ENCODE measurements around the gene C1orf159.

C1orf159 gene

DNA sequence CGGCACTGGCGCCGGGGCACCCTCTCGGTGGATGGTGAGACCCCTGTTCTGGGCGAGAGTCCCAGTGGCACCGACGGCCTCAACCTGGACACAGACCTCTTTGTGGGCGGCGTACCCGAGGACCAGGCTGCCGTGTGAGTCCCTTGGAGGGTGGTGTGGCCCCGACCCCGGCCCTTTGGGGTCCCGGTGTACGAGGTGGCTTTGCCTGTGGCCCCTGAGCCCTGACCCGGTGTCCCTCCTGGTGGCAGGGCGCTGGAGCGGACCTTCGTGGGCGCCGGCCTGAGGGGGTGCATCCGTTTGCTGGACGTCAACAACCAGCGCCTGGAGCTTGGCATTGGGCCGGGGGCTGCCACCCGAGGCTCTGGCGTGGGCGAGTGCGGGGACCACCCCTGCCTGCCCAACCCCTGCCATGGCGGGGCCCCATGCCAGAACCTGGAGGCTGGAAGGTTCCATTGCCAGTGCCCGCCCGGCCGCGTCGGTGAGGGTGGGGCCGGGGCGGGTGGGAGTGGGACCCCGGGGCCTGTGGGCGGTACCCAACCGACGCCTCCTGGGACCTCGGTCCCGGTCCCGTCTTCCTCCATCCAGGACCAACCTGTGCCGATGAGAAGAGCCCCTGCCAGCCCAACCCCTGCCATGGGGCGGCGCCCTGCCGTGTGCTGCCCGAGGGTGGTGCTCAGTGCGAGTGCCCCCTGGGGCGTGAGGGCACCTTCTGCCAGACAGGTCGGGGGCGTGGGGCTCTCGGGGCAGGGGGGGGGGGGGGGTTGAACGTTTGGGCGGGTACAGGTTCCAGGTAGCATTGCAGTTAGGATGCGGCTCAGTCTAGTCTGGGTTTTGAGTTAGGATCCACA, 66.3 kb downstream of the C1orf159 start:
- DNase-seq: no peak

DNA sequence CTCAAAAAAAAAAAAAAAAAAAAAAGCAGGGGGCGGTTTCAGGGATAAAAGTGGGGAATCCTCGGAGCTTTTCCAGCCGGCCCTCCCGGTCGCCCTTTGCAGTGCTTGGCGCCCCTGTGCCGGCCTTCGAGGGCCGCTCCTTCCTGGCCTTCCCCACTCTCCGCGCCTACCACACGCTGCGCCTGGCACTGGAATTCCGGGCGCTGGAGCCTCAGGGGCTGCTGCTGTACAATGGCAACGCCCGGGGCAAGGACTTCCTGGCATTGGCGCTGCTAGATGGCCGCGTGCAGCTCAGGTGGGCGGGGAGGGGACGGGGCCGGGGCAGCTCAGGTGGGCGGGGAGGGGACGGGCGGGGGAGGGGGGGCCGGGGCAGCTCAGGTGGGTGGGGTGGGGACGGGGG, 67.1 kb downstream of the C1orf159 start:
- DNase-seq: no peak

DNA sequence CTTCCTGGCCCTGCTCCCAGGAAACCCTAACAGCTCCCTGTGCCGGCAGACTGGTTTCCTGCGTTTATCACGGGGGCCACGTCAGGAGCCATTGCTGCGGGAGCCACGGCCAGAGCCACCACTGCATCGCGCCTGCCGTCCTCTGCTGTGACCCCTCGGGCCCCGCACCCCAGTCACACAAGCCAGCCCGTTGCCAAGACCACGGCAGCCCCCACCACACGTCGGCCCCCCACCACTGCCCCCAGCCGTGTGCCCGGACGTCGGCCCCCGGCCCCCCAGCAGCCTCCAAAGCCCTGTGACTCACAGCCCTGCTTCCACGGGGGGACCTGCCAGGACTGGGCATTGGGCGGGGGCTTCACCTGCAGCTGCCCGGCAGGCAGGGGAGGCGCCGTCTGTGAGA, 67.9 kb downstream of the C1orf159 start:
- no peak for DNase-seq

DNA sequence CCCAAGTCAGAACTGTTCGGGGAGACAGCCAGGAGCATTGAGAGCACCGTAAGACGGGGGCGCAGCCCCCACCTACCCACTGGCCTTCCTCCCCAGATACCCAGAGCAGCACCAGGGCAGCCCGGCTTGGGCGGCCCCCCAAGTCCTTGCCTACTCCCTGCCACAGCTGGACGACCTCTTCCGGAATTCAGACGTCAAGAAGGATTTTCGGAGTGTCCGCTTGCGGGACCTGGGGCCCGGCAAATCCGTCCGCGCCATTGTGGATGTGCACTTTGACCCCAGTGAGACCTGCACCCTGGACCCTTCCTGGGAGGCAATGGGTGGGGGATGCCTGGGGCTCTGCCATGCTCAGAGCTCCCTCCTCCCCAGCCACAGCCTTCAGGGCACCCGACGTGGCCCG, 68.5 kb downstream of the C1orf159 start:
- no peak for DNase-seq

DNA sequence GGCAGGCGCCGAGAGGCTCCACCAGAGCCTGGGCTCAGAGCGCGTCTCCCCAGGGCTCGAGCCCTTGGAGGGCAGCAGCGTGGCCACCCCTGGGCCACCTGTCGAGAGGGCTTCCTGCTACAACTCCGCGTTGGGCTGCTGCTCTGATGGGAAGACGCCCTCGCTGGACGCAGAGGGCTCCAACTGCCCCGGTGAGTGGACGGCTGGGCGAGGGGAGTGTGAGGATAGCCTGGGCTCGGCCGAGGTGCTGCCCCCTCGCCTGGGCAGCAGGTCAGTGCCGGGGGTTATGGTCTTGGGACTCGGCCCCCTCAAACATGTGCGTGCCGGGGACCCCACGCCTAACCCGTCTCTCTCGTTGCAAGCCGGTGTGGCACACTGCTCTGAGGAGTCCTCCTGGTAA, 69.1 kb downstream of the C1orf159 start:
- no peak for DNase-seq

DNA sequence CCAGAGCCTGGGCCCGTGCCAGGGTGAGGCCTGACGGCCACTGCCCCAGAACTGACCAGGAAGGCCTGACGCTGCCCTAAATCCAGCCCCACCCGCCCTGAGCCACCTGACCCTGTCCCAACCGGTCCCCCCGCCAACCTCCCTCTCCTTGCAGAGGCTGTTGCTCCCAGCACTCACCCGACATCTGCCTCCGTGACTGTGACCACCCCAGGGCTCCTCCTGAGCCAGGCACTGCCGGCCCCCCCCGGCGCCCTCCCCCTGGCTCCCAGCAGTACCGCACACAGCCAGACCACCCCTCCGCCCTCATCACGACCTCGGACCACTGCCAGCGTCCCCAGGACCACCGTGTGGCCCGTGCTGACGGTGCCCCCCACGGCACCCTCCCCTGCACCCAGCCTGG, 69.6 kb downstream of the C1orf159 start:
- DNase-seq: no peak

DNA sequence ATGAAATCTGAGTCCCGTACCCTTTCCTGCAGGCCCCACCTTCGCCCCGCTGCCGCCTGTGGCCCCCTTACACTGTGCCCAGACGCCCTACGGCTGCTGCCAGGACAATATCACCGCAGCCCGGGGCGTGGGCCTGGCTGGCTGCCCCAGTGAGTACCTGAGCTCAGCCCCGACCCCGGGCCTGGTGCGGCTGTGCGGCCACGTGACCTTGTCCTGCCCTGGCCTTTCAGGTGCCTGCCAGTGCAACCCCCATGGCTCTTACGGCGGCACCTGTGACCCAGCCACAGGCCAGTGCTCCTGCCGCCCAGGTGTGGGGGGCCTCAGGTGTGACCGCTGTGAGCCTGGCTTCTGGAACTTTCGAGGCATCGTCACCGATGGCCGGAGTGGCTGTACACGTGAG, 70.8 kb downstream of the C1orf159 start:
- DNase-seq: no peak

DNA sequence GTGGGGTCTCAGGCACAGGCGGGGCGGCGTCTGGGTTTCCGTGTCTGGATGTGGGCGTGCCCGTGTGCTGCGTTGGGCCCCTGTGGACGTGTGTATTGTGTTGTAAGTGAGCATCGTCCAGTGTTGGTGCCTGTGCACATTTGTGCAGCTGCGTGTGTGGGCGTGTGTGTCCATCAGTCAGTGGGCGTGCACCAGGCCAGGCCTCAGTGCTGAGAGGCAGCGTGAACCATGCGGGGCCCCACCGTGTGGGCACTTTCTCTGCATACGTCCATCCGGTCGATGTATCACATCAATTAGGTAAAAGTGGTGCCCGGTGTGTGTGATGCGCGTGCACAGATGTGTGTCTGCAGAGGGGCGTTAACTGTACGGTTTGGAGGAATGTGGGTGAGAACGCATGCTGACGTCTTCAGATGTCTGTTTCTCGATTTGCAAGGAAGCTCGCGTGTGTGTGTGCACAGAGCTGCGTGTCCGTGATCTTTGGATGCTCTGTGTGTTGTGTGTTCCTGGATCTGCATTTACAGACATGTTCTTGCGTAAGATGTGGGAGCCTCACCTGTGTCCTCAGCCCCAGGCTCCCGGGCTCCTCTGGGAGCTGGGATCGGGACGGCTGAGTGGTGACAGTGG, 71.3 kb downstream of the C1orf159 start:
- no peak for DNase-seq

DNA sequence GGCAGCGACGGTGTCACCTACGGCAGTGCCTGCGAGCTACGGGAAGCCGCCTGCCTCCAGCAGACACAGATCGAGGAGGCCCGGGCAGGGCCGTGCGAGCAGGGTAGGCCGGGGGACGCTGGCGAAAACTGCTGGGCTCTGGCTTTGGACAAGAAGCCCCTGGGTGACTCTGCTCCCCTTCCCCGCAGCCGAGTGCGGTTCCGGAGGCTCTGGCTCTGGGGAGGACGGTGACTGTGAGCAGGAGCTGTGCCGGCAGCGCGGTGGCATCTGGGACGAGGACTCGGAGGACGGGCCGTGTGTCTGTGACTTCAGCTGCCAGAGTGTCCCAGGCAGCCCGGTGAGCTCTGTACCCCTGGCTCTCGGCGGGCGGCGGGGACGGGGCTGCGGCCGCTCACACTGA, 72.0 kb downstream of the C1orf159 start:
- no peak for DNase-seq

DNA sequence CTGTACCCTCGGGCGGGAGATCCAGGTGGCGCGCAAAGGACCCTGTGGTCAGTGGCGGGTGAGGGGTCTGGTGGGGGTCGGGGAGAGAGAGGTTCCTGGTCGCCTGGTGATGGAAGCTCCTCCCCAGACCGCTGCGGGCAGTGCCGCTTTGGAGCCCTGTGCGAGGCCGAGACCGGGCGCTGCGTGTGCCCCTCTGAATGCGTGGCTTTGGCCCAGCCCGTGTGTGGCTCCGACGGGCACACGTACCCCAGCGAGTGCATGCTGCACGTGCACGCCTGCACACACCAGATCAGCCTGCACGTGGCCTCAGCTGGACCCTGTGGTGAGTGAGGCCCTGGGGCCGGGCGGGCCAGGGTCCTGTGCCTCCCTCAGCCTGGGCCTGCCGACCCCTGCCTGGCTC, 72.5 kb downstream of the C1orf159 start:
- no peak for DNase-seq

DNA sequence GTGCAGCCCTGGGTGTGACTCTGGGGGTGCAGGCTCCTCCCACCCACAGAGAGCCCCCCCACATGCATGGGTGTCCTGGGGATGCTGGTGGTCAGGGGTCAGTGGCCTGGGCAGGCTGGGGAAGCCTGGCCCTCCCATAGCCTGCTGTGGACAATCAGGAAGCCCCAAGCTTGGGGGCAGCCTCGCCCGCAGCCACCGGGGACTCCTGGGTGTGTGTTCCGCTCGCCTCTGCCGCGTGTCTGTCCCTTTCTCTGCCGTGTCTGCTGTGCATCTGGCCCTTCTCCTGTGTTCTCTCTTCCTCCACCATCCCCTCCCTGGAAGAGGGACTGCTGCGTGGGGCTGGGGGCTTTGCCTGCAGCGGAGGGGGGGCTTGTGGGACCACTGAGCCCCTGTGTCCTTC, 73.1 kb downstream of the C1orf159 start:
- no peak for DNase-seq

DNA sequence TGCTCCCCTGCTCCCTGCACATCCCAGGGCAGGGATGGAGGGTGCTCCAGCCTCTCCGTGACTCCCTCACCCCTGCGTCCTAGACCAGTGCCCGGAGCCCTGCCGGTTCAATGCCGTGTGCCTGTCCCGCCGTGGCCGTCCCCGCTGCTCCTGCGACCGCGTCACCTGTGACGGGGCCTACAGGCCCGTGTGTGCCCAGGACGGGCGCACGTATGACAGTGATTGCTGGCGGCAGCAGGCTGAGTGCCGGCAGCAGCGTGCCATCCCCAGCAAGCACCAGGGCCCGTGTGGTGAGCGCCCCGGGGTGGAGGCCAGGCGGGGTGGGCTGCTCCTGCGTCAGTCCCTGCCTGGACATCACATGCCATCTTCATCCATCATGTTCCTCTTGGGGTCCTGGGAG, 74.0 kb downstream of the C1orf159 start:
- no peak for DNase-seq

DNA sequence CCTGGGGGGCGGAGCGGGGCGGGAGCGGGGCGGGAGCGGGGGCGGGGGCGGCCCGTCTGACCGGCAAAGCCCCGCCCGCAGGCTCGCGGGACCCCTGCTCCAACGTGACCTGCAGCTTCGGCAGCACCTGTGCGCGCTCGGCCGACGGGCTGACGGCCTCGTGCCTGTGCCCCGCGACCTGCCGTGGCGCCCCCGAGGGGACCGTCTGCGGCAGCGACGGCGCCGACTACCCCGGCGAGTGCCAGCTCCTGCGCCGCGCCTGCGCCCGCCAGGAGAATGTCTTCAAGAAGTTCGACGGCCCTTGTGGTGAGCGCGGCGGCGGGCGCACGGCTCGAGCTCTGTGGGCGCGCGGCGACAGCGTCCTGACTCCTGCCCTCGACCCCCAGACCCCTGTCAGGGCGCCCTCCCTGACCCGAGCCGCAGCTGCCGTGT, 74.8 kb downstream of the C1orf159 start:
- DNase-seq: no peak

DNA sequence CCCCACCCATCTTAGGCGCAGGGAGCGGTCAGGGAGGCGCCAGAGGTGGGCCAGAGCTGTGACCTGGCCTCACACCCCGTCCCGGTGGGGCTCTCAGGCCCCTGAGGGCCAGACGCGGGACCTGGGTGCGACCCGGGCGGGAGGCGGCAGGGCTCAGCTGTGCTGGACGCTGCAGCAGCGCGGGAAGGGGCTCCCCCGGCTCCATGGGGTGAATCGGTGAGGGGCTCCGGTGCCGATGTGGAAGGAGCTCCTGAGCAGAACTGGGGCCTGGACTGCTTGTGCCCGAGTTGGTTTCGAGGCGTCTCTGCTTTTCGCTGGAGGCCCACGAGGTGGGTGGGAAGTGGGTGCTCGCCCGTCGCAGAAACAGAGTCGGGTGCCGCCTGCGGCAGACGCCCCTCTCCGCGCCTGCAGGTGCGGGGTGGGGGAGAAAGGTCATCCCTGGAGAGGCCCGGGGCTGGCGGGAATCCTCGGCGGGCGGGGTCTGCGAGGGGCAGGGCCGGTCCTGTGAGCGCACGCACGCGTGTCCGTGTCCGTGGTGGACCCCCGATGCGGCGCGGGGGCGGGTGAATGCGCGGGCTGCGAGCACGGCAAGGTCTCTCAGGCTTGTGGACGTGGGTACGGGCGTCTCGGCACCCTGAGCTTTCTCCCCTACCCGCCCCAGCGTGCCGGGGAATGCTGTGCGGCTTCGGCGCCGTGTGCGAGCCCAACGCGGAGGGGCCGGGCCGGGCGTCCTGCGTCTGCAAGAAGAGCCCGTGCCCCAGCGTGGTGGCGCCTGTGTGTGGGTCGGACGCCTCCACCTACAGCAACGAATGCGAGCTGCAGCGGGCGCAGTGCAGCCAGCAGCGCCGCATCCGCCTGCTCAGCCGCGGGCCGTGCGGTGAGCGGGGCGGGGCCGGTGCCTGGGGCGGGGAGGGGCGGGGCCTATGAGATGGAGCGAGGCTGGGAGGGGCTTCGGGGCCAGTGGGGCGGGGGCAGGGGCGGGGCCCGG, 75.6 kb downstream of the C1orf159 start:
- DNase-seq: peak; percentile 90

DNA sequence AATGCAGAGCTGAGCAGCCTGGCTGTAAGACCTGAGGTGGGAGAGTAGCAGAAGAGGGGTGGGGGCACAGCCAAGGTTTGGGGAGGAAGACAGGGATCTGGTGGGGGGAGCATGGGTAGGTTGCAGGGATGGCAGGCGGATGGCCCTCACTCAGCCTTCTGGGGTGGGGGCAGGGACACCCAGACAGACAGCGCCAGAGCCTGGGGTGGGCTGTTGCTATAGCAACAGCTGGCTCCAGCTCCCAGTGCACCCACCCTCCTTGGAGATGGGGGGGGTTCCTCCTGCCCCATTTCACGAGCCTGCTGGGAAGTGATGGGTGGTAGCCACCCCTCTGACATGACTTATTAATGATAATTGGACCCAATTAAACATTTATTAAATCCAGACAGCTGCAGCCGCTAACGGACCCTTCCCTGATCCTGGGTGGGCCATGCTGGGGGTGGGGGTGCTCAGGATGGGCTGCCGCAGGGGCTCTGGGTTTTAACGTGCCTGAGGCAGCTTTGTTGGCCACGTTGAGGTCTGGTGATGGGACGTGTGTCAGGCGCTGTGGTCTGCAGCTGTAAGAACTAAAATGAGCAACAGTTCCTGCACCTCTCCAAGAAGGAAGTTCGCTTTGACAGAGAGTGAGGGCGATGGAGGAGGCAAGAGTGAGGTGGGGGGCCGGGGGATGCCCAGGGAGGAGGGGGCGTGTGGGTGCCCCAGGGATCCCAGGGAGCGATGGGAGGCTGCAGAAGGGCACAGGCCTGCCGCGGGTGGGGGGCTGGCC, 76.6 kb downstream of the C1orf159 start:
- no peak for DNase-seq

DNA sequence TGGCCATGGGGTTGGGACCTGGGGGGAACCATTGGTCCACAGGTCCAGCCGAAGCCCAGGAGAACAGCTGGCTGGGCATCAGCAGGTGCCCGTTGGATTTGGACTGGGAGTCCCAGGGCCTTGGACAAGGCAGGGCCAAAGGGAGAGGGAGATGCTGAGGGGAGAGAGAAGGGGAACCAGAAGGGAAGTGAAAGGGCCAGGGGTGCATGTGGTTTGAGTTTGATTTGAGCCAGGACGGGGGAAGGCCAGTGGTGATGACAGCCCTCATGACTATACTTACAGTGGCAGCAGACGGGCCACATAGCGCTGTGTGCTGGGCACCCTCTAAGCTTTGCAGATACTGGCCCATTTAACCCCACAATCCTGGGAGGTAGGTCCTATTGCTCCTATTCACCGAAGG, 77.2 kb downstream of the C1orf159 start:
- DNase-seq: no peak

DNA sequence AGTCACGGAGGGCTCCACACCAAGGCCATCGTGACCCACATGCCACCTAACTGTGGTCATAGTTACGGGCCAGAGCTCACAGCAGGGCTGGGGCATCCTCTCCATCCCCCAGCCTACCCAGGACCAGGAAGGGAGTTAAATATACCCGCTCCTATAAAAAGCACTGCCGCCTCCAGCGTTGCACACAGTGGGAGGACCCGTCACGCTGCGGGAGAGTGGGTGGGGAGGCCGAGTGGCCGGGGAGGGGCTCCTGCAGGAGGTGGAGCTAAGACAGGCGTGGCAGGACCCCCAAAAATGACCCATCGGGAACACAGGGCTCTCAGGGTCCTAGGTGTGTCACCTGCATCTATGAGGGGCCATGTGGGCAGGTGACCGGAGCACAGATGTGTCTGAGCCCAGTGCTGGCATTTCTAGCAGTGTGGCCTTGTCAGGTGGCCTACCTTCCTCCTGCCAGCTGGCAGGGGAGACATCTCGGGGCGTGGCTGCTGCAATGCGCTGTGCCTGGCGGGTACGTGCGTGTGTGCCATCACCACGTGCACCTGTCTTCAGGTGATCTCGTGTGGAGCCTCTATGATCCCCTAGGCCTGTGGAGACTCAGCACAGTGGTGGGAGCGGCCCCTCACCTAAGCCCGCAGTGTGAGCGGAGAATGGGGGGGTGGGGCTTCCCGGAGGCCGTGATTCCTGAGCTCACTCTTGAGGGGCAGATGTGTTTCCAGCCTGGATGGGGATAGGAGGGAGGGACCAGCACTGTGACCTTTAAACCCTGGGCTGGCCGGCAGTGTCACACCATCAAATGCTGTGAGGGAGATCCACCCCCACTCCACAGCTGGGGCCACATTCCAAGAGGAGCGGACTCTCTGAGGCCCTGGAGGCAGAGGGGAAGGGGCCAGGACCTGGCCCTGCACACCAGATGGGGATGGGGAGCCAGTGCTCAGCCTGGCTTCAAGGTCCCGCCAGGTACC, 78.2 kb downstream of the C1orf159 start:
- DNase-seq: no peak

DNA sequence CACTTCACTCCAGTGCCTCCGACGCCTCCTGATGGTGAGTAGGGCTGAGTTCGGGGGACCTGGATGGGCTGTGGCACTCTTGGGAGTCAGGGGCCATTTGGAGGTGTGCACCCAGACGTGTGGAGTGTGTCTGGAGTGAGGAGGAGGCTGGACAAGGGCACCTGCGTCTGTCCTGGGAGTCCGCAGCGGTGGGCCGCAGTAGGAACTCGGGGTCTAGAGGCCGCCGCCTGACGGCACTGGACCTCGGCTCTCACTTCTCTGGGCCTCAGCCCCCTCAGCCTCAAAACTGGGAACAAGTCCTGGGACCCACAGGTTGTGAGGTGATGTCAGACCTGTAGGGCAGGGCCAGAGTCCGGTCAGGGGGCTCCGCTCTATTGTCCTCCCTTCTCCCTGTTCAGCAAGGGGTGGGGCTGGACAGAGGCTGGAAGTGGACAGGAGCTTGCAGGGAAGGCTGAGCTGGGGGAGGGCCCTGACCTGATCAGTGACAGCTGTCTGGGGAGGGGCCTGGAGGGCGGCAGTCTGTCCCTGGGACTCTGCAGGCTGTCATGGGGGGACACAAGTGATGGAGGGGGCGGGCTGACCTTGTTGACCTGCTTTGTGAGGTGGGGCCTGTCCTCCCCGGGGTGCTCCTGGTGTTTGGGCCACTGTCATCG, 80.5 kb downstream of the C1orf159 start:
- DNase-seq: no peak

DNA sequence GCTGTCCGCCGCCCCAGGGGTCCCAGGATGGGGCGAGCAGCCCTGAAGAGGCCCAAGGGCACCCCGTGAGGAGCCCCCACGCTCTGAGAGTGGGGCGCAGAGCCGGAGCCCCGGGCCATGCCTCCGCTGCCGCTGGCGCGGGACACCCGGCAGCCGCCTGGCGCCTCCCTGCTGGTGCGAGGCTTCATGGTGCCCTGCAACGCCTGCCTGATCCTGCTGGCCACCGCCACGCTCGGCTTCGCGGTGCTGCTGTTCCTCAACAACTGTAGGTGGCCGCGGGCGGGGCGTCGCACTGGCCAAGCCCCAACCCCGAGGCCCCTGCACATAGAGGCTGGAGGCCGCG, 81.5 kb downstream of the C1orf159 start:
- no peak for DNase-seq

DNA sequence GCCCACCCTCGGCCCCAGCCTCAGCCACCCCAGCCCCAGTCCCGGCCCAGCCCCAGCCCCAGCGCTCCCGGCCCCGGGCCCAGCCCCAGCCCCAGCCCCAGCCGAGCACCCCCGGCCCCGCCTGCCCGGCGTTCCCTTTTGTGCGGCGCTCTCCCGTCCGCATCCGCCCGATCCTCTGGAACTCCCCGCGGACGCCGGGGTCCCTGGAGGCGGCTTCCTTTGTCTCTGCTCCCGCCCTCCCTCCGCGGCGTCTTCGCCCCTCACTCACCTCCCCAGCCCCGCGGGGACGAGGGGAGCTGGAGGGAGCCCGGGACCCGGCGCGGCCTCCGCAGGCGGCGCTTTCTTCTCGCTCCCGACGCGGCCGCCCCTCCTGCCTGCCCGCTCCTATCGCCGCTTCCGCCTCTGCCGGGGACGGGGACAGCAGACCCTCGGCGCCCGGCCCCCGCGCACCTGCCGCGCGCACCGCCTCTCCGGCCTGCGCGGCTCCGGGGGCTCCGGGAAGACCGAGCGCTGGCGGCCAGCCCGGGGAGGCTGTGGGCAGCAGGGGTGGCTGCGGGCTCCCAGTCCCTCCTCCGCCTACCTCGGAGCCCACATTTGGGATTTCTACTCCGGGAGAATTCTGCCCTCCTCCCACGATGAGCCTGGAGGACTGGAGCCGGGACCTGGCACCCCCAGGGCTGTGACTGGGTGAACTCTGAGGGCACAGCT, 82.0 kb downstream of the C1orf159 start:
- DNase-seq: no peak

Measured in activated effector memory CD4-positive, alpha-beta T cell treated with anti-CD3 and anti-CD28 coated beads, Interleukin-2, amount 50 U/mL, for 16 hours (primary cell).